Frontal cortex (tissue), 4 donors: ENCODE data around the gene LRP4. TPM values are rescaled to one million over a fixed set of nuclear protein-coding genes. Genes with fewer than 3 reads are reported as not detected.
A peak's percentile ranks its signal among the peaks of the same experiment; 100 is the strongest.
"Not testable (repeated sequence)": the region's sequence is repeated elsewhere in the genome, so short reads cannot be mapped to it uniquely, and the experiment has no call there.

Source experiments
- DNase-seq, 2 donors: peaks; one replicate each; pipeline ENCODE4 v3.0.0; 2012; ENCODE audit warnings: low spot score in 2 of 2
- FAIRE-seq: peaks from 2 replicates; lab custom pipeline; 2012; peaks lifted over from hg19 to GRCh38; lab: Jason Lieb, UNC
- total RNA-seq: library from RNA; depleted of rRNA; stranded (reverse); fragments of >200 nt; gene quantifications from one replicate; pipeline ENCODE4 v1.2.3, GENCODE V29; 2014
- donor health status: control.
- donor health status: control.
- donor health status: control.

Gene LRP4
- total RNA-seq = 4.1 TPM

- FAIRE-seq (no peak), DNase-seq (peak; percentile 78 to 83)
Observed at GRCh38 chr11:46918083-46918787, at the start of gene LRP4. Gene LRP4, minus strand, starts transcription at chr11:46918550. Its CDS starts 171 bp downstream, at chr11:46918379.

- no peak for DNase-seq
- no peak for FAIRE-seq
Observed at GRCh38 chr11:46967962-46968361, 49.6 kb upstream of the LRP4 start.

- no peak for DNase-seq
- no peak for FAIRE-seq
Observed at GRCh38 chr11:46966773-46967172, 48.4 kb upstream of the LRP4 start.

GRCh38 chr11:46963844-46964243, 45.5 kb upstream of the LRP4 start:
- FAIRE-seq = no peak
- no peak for DNase-seq

- not testable (repeated sequence) for FAIRE-seq, DNase-seq
Observed at GRCh38 chr11:46961886-46962285, 43.5 kb upstream of the LRP4 start.

GRCh38 chr11:46961041-46961440, 42.7 kb upstream of the LRP4 start:
- FAIRE-seq = no peak

GRCh38 chr11:46958777-46959176, 40.4 kb upstream of the LRP4 start:
- peak; percentile 51 for FAIRE-seq

More at GRCh38 chr11:46961041-46961440, 42.7 kb upstream of the LRP4 start:
- no peak for DNase-seq

GRCh38 chr11:46953093-46953492, 34.7 kb upstream of the LRP4 start:
- DNase-seq (no peak), FAIRE-seq (no peak)

More at GRCh38 chr11:46958777-46959176, 40.4 kb upstream of the LRP4 start:
- no peak for DNase-seq

GRCh38 chr11:46952553-46952952, 34.2 kb upstream of the LRP4 start:
- no peak for FAIRE-seq
- DNase-seq = no peak

- DNase-seq (no peak), FAIRE-seq (no peak)
Observed at GRCh38 chr11:46951864-46952263, 33.5 kb upstream of the LRP4 start.

- no peak for DNase-seq
- FAIRE-seq = no peak
Observed at GRCh38 chr11:46949297-46949696, 30.9 kb upstream of the LRP4 start.

- FAIRE-seq (no peak), DNase-seq (no peak)
Observed at GRCh38 chr11:46948378-46949131, 30.2 kb upstream of the LRP4 start.

- no peak for FAIRE-seq
Observed at GRCh38 chr11:46947399-46948077, 29.2 kb upstream of the LRP4 start.

GRCh38 chr11:46944356-46945075, 26.2 kb upstream of the LRP4 start:
- DNase-seq (no peak), FAIRE-seq (no peak)

More at GRCh38 chr11:46947399-46948077, 29.2 kb upstream of the LRP4 start:
- no peak for DNase-seq

- no peak for FAIRE-seq
- DNase-seq = no peak
Observed at GRCh38 chr11:46942172-46942571, 23.8 kb upstream of the LRP4 start.

- FAIRE-seq (no peak), DNase-seq (peak; percentile 75 to 91)
Observed at GRCh38 chr11:46936138-46937110, 18.1 kb upstream of the LRP4 start, which contains the start of gene CSTPP1. Gene CSTPP1, plus strand, starts transcription at chr11:46936761. Its CDS starts 45 bp downstream, at chr11:46936806.

- FAIRE-seq = no peak
- DNase-seq = no peak
Observed at GRCh38 chr11:46930089-46930488, 11.7 kb upstream of the LRP4 start.

GRCh38 chr11:46928701-46929100, 10.4 kb upstream of the LRP4 start:
- FAIRE-seq = not testable (repeated sequence)

GRCh38 chr11:46927928-46928327, 9.6 kb upstream of the LRP4 start:
- not testable (repeated sequence) for FAIRE-seq, DNase-seq

More at GRCh38 chr11:46928701-46929100, 10.4 kb upstream of the LRP4 start:
- not testable (repeated sequence) for DNase-seq
